ENCODE data around the gene ARF5. TPM values are rescaled to one million over a fixed set of nuclear protein-coding genes. Genes with fewer than 3 reads are reported as not detected.

The ARF5 gene
- total RNA-seq, 1 donor from 2014 or later = 149 TPM

DNA sequence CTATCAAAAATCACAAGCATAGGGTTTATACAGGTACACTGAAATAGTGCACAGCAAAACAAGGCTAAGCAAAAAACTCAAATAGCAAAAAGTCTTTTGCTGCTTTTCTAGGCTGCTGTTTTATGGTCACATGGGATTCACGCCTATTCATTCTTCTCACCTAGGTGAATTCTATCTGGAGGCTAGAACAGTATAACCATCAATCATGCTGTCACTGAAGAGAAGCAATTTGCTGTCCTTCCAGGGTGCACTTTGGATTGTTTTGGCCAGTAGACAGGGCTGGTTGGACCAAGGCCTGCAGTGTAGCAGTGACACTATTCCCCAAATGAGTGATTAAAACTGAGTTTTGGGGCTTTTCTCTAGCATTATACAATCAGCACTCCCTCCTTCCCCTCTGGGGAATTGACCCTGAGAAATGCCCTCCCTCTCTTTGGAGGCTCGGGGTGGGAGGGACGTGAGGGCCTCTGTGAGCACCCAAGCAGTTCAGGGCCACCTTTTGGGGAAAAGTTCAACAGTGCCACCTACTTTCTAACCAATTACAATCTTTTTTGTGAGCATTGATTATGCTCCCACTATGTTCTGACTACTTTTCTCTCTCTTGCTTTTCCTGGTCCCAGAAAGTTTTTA is 47.6 kb downstream of the ARF5 start:
- DNase-seq = no peak

DNA sequence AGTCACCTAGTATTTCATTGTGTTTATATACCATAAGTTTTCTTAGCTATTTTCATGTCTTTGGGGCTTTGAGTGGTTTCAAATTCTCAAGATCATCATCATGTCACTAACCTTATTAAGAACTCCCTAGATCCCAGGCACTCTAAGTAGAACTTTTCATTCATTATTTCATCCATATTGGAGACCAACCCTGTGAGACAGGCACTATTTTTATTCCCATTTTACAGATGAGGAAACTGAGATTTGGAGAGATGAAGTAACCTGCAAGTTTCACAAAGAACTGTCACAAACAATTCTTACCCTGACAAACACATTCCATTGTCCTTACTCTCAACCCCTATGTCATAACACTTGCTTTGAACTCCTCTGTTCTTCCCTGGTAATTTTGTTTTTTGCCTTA is 50.0 kb downstream of the ARF5 start:
- no peak for DNase-seq

Other genes starting within 250 kb of the ARF5 start
- gene ZNF800, start 195.7 kb upstream of the ARF5 start, total RNA-seq = 36.7 TPM
- gene GCC1, start 2.8 kb upstream of the ARF5 start, total RNA-seq = 12.7 TPM
- not detected for gene FSCN3, start 5.3 kb downstream of the ARF5 start, total RNA-seq
- gene PAX4, start 29.7 kb downstream of the ARF5 start, total RNA-seq = not detected
- gene SND1, start 63.8 kb downstream of the ARF5 start, total RNA-seq = 111 TPM

All from tongue (tissue), 2 donors.